ENCODE data around the gene ITIH1. TPM values are rescaled to one million over a fixed set of nuclear protein-coding genes. Genes with fewer than 3 reads are reported as not detected.

The ITIH1 gene
- total and polyA plus RNA-seq, 2 experiments from 2014 or later = not detected

DNA sequence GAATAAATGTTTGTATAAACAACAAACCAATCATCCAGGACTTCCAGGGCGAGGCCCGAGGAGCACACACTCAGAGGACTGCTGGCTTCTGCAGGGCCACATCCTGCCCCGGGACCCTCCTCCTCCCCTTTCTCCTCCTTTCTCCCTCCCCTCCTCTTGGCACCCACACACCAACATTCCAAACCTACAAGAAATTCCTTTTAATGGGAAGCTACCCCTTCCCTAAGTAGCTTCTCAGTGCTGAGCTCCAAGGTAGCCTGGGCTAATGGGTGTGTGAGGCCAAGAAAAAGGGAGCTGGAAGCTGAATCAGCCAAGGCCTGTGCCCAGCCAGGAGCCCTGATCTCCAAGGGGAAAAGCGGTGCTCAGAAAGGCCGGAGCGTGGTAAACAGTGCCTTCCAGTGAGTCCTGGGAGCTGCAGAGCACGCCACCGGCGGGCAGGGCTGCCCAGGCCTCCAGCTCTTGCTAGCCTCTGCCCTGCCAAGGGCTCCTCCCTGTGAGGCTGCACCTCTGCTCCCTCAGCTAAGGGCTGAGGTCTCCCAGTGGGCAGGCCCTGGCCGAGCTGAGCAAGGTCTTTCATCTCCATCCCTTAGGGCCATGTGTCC lies 21.1 kb downstream of the ITIH1 start (continued):
- TF ChIP-seq, protein P1, sequence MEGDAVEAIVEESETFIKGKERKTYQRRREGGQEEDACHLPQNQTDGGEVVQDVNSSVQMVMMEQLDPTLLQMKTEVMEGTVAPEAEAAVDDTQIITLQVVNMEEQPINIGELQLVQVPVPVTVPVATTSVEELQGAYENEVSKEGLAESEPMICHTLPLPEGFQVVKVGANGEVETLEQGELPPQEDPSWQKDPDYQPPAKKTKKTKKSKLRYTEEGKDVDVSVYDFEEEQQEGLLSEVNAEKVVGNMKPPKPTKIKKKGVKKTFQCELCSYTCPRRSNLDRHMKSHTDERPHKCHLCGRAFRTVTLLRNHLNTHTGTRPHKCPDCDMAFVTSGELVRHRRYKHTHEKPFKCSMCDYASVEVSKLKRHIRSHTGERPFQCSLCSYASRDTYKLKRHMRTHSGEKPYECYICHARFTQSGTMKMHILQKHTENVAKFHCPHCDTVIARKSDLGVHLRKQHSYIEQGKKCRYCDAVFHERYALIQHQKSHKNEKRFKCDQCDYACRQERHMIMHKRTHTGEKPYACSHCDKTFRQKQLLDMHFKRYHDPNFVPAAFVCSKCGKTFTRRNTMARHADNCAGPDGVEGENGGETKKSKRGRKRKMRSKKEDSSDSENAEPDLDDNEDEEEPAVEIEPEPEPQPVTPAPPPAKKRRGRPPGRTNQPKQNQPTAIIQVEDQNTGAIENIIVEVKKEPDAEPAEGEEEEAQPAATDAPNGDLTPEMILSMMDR (conservative IDR thresholded peaks at IDR 0.05; ENCODE audit: low read depth in 2 of 2) = no peak
- TF ChIP-seq POLR2AphosphoS5 (IDR thresholded peaks at IDR 0.05; ENCODE audit: low read depth) (no peak), EZH2 (IDR thresholded peaks at IDR 0.05; ENCODE audit: low read depth, unreplicated experiment) (no peak), ZNF331 (CRISPR knock-in tag; IDR thresholded peaks at IDR 0.05; ENCODE audit: low read depth) (no peak), STAT1 (IDR thresholded peaks at IDR 0.05; ENCODE audit: unreplicated experiment) (no peak), JUNB (IDR thresholded peaks at IDR 0.05; ENCODE audit: unreplicated experiment) (no peak), CREB1 (CRISPR knock-in tag; IDR thresholded peaks at IDR 0.05; ENCODE audit: low read depth) (no peak), EZH2phosphoT487 (IDR thresholded peaks at IDR 0.05; ENCODE audit: unreplicated experiment) (no peak)

DNA sequence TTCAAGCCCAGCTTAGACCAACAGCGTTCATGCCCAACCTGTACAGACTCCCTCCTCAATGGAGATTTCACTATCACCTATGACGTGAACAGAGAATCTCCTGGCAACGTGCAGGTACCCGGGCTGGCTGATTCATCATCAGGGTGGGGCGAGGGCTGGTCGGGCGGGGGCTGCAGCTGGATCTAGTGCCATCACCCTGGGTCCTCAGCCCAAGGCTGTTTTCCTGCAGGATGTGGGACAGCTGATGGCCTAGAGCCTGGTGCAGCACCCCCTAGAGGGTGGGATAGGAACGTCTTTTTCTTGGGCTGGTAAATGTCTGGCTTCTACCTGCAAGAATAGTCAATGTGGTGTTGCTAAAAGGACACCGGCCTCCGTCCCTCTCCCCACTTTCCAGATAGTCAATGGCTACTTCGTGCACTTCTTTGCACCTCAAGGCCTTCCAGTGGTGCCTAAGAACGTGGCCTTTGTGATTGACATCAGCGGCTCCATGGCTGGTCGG lies 21.6 kb downstream of the ITIH1 start:
- ATAC-seq (peak; percentile 95), DNase-seq (ENCODE audit: low spot score) (peak; percentile 82)
- Mint-ChIP-seq H3K36me3 (ENCODE audit: low read depth) (no peaks in the 10 kb centered on the region), H3K9me3 (no peaks in the 10 kb centered on the region), H3K4me3 (no peak overlapping the region), H3K27ac (no peak overlapping the region), H3K27me3 (ENCODE audit: insufficient read depth, low read depth, poor library complexity) (peaks cover 13% of the 10 kb centered on the region), H3K4me1 (no peaks in the 10 kb centered on the region)
- no peaks in the 10 kb centered on the region for H3K79me2 ChIP-seq (replicated peaks; ENCODE audit: insufficient read depth)
- H3K9me2 ChIP-seq (ENCODE audit: insufficient read depth) = no peaks in the 10 kb centered on the region
- no peaks in the 10 kb centered on the region for H4K20me1 ChIP-seq (replicated peaks; ENCODE audit: insufficient read depth)
- no peaks in the 10 kb centered on the region for H3K4me1 ChIP-seq (ENCODE audit: insufficient read depth)
- no peaks in the 10 kb centered on the region for H3F3A ChIP-seq (replicated peaks; ENCODE audit: low read depth)
- no peaks in the 10 kb centered on the region for H3K27me3 ChIP-seq (ENCODE audit: insufficient read depth)
- H3K4me2 ChIP-seq = no peak overlapping the region
- no peak overlapping the region for H3K4me3 ChIP-seq
- H3K27ac ChIP-seq (ENCODE audit: low read depth) = no peak overlapping the region
- TF ChIP-seq, protein P1 (conservative IDR thresholded peaks at IDR 0.05; ENCODE audit: low read depth in 2 of 2) = peak; percentile 77 to 84
- TF ChIP-seq, protein P2, sequence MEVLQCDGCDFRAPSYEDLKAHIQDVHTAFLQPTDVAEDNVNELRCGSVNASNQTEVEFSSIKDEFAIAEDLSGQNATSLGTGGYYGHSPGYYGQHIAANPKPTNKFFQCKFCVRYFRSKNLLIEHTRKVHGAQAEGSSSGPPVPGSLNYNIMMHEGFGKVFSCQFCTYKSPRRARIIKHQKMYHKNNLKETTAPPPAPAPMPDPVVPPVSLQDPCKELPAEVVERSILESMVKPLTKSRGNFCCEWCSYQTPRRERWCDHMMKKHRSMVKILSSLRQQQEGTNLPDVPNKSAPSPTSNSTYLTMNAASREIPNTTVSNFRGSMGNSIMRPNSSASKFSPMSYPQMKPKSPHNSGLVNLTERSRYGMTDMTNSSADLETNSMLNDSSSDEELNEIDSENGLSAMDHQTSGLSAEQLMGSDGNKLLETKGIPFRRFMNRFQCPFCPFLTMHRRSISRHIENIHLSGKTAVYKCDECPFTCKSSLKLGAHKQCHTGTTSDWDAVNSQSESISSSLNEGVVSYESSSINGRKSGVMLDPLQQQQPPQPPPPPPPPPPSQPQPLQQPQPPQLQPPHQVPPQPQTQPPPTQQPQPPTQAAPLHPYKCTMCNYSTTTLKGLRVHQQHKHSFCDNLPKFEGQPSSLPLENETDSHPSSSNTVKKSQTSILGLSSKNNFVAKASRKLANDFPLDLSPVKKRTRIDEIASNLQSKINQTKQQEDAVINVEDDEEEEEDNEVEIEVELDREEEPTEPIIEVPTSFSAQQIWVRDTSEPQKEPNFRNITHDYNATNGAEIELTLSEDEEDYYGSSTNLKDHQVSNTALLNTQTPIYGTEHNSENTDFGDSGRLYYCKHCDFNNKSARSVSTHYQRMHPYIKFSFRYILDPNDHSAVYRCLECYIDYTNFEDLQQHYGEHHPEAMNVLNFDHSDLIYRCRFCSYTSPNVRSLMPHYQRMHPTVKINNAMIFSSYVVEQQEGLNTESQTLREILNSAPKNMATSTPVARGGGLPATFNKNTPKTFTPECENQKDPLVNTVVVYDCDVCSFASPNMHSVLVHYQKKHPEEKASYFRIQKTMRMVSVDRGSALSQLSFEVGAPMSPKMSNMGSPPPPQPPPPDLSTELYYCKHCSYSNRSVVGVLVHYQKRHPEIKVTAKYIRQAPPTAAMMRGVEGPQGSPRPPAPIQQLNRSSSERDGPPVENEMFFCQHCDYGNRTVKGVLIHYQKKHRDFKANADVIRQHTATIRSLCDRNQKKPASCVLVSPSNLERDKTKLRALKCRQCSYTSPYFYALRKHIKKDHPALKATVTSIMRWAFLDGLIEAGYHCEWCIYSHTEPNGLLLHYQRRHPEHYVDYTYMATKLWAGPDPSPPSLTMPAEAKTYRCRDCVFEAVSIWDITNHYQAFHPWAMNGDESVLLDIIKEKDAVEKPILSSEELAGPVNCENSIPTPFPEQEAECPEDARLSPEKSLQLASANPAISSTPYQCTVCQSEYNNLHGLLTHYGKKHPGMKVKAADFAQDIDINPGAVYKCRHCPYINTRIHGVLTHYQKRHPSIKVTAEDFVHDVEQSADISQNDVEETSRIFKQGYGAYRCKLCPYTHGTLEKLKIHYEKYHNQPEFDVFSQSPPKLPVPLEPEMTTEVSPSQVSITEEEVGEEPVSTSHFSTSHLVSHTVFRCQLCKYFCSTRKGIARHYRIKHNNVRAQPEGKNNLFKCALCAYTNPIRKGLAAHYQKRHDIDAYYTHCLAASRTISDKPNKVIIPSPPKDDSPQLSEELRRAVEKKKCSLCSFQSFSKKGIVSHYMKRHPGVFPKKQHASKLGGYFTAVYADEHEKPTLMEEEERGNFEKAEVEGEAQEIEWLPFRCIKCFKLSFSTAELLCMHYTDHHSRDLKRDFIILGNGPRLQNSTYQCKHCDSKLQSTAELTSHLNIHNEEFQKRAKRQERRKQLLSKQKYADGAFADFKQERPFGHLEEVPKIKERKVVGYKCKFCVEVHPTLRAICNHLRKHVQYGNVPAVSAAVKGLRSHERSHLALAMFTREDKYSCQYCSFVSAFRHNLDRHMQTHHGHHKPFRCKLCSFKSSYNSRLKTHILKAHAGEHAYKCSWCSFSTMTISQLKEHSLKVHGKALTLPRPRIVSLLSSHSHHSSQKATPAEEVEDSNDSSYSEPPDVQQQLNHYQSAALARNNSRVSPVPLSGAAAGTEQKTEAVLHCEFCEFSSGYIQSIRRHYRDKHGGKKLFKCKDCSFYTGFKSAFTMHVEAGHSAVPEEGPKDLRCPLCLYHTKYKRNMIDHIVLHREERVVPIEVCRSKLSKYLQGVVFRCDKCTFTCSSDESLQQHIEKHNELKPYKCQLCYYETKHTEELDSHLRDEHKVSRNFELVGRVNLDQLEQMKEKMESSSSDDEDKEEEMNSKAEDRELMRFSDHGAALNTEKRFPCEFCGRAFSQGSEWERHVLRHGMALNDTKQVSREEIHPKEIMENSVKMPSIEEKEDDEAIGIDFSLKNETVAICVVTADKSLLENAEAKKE (CRISPR knock-in tag; IDR thresholded peaks at IDR 0.05) = no peak
- no peak for TF ChIP-seq STAT1 (IDR thresholded peaks at IDR 0.05; ENCODE audit: unreplicated experiment)
- H2AFZ ChIP-seq = peak overlapping the region; percentile 91
- no peaks in the 10 kb centered on the region for H3K36me3 ChIP-seq (ENCODE audit: insufficient read depth)
